Omental fat pad (tissue), 4 donors: ENCODE results near the gene GPR155. TPM values are rescaled to one million over a fixed set of nuclear protein-coding genes. Genes with fewer than 3 reads are reported as not detected.

ENCODE experiments used
- ATAC-seq: fragments of 150-250 bp; one replicate; pipeline ENCODE4 v1.9.1; 2016; ENCODE audit warnings: mild to moderate bottlenecking, moderate library complexity; ENCODE audit not compliant: low FRiP score
- DNase-seq: peaks from one replicate; pipeline ENCODE4 v3.0.0-alpha.2; 2019; ENCODE audit warnings: low spot score
- CTCF ChIP-seq, 3 donors: fragments of 450-650 bp; IDR thresholded peaks; one replicate each; pipeline ENCODE4 v1.5.1; 2016 to 2017; ENCODE audit warnings: antibody characterized with exemption in 3 of 3, mild to moderate bottlenecking in 3 of 3, moderate library complexity in 2 of 3
- total RNA-seq, 4 donors: library from RNA; depleted of rRNA; stranded (reverse); fragments of >200 nt; gene quantifications; one replicate each; pipeline ENCODE4 v1.1.0, GENCODE V29; 2016

GPR155 gene
- total RNA-seq, 4 donors from 2014 or later: 3.6 to 8.0 (median 6.2) TPM

- DNase-seq (no peak), ATAC-seq (no peak)
- TF ChIP-seq CTCF (IDR thresholded peaks at IDR 0.05): no peak
Observed at GRCh38 chr2:174524527-174524926, 37.7 kb upstream of the GPR155 start.

- no peak for DNase-seq
- ATAC-seq: no peak
- no peak for TF ChIP-seq CTCF (IDR thresholded peaks at IDR 0.05)
Observed at GRCh38 chr2:174522553-174522952, 35.7 kb upstream of the GPR155 start.

GRCh38 chr2:174518395-174518794, 31.6 kb upstream of the GPR155 start:
- TF ChIP-seq CTCF (IDR thresholded peaks at IDR 0.05): no peak
- ATAC-seq (no peak), DNase-seq (no peak)

DNA sequence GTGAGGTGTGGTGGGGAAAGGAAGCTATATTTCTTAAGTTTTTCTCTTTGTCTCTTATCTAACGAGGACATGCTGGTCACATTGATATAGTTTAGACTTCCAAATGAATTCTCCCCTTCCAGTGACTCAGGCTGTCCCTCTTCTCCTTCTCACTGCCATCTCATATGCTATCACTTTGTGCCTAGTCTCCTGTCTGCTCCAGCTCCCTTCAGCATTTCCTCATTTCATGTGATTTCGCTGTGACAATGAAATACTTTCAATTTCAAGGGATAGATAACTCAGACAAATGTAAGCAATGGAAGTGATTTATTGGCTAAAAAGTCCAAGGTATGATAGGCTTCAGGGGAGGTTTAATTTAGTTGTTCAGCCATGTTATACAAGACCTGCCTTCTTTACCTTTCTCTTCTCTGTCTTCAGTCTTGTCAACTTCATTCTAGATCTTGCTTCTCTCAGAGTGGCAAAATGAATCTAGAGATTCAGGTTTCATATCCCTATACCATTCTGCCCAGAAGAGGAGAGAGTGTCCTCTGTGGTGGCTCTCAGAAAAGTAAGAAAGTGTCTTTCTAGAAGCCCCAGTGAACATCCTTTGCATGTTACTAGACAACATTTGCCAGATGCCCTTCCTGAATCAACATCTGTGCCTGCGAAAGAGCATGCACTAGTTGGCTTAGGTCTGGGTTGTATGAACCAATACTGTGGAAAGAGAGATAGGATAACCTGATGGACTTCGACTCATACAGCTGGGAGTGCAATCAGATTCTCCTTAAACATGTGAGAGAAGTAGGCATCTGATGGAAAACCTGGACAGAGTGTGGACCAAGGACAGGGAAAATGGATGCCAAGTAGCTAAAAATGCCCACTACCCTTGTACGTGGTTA, 29.9 kb upstream of the GPR155 start:
- no peak for ATAC-seq
- TF ChIP-seq CTCF (IDR thresholded peaks at IDR 0.05): no peak

GRCh38 chr2:174512345-174512744, 25.5 kb upstream of the GPR155 start:
- ATAC-seq (no peak), DNase-seq (no peak)
- TF ChIP-seq CTCF (IDR thresholded peaks at IDR 0.05): no peak

More for the DNA sequence above, 29.9 kb upstream of the GPR155 start:
- no peak for DNase-seq

- ATAC-seq (no peak), DNase-seq (no peak)
- TF ChIP-seq CTCF (IDR thresholded peaks at IDR 0.05): no peak
Observed at GRCh38 chr2:174511580-174512260, 24.9 kb upstream of the GPR155 start.
